Nephron (organoid): ENCODE measurements around the gene DDX31.
"Not testable (repeated sequence)": the region's sequence is repeated elsewhere in the genome, so short reads cannot be mapped to it uniquely, and the experiment has no call there.

Experiments
- H3K27ac Mint-ChIP-seq, 3 experiments: 2 replicates each; pipeline ENCODE4 v1.8.0; 2020; ENCODE audit warnings: mixed read lengths in 3 of 3, mild to moderate bottlenecking in 2 of 3, moderate library complexity in 1 of 3
- H3K27me3 Mint-ChIP-seq: 2 replicates; pipeline ENCODE4 v1.8.0; 2021; ENCODE audit warnings: low read depth, mild to moderate bottlenecking, moderate library complexity, mixed read lengths
- H3K36me3 Mint-ChIP-seq: 2 replicates; pipeline ENCODE4 v1.8.0; 2020; ENCODE audit warnings: low read depth, mixed read lengths
- H3K4me1 Mint-ChIP-seq: 2 replicates; pipeline ENCODE4 v1.8.0; 2020; ENCODE audit warnings: mixed read lengths
- H3K4me3 Mint-ChIP-seq, 3 experiments: 2 replicates each; pipeline ENCODE4 v1.8.0; 2020; ENCODE audit warnings: mild to moderate bottlenecking in 3 of 3, mixed read lengths in 3 of 3, moderate library complexity in 2 of 3
- H3K9me3 Mint-ChIP-seq: 2 replicates; pipeline ENCODE4 v1.8.0; 2020; ENCODE audit warnings: mixed read lengths
- TF ChIP-seq, protein P1 (sequence below), 3 experiments: fragments of 200-600 bp; sonication (generic); IDR thresholded peaks; one replicate each; pipeline ENCODE4 v1.5.0; 2021; ENCODE audit warnings: antibody characterized with exemption in 3 of 3; ENCODE audit not compliant: unreplicated experiment in 3 of 3

Gene DDX31

DNA sequence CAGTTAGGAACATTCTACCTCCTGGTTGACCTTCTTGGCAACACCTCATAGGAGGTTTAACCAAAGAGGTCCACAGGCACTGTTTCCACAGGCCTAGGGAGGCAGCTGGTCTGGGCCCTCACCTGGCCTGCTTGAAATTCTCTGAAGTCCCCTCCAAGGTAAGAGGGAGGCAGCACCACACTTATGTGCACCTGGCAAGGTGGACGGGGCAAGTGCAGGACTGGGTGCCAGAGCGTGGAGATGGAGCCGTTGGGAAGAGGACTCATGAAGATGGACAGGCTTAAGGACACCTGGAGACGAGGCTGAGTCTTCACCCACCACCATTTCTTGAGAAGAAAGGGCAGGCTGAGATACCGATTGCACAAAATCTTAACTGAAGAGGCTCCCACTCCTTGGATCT, 94.0 kb downstream of the DDX31 start:
- no peaks in the 10 kb centered on the region for H3K9me3 Mint-ChIP-seq
- H3K4me3 Mint-ChIP-seq, result no peak overlapping the region
- no peak overlapping the region for H3K27ac Mint-ChIP-seq
- H3K36me3 Mint-ChIP-seq, result no peaks in the 10 kb centered on the region
- TF ChIP-seq, protein P1, sequence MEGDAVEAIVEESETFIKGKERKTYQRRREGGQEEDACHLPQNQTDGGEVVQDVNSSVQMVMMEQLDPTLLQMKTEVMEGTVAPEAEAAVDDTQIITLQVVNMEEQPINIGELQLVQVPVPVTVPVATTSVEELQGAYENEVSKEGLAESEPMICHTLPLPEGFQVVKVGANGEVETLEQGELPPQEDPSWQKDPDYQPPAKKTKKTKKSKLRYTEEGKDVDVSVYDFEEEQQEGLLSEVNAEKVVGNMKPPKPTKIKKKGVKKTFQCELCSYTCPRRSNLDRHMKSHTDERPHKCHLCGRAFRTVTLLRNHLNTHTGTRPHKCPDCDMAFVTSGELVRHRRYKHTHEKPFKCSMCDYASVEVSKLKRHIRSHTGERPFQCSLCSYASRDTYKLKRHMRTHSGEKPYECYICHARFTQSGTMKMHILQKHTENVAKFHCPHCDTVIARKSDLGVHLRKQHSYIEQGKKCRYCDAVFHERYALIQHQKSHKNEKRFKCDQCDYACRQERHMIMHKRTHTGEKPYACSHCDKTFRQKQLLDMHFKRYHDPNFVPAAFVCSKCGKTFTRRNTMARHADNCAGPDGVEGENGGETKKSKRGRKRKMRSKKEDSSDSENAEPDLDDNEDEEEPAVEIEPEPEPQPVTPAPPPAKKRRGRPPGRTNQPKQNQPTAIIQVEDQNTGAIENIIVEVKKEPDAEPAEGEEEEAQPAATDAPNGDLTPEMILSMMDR (IDR thresholded peaks at IDR 0.05; ENCODE audit: unreplicated experiment in 3 of 3), result no peak
- H3K4me1 Mint-ChIP-seq, result no peaks in the 10 kb centered on the region
- H3K27me3 Mint-ChIP-seq, result peaks cover 89% of the 10 kb centered on the region

DNA sequence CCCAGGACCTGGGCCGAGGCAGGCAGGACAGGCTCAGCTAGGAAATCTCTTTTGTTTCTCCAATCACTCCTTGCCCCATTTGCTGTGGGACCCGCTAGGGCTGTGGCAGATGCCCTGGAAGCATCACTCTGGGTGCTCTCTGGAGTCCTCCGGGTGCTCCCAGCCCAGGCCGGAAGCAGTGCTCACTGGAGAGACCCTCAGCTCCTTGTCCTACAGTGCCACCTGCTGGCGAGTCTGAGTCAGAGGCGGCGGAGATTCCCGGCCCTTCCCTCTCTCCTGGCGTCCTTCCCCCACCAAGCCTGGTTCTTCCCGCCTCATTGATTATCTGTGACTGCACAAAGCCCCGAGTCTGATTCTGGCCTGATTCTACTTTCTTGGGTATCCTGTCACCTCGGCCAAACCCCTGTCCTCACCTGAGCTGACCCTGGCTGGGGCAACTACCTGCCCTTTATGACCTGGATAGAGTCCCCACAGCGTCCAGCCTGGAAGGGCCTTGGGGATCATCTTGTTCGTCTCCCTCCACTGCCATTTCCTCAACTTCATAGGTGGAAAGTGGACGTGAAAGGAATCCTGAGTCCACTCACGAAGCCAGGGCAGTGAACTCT, 94.7 kb downstream of the DDX31 start:
- H3K27ac Mint-ChIP-seq, result no peak overlapping the region
- H3K4me1 Mint-ChIP-seq, result no peaks in the 10 kb centered on the region
- H3K36me3 Mint-ChIP-seq, result no peaks in the 10 kb centered on the region
- TF ChIP-seq, protein P1 (IDR thresholded peaks at IDR 0.05; ENCODE audit: unreplicated experiment in 3 of 3), result peak; percentile 87 to 93 (median 90)
- H3K4me3 Mint-ChIP-seq, result no peak overlapping the region
- no peaks in the 10 kb centered on the region for H3K9me3 Mint-ChIP-seq
- H3K27me3 Mint-ChIP-seq, result peaks cover 89% of the 10 kb centered on the region

DNA sequence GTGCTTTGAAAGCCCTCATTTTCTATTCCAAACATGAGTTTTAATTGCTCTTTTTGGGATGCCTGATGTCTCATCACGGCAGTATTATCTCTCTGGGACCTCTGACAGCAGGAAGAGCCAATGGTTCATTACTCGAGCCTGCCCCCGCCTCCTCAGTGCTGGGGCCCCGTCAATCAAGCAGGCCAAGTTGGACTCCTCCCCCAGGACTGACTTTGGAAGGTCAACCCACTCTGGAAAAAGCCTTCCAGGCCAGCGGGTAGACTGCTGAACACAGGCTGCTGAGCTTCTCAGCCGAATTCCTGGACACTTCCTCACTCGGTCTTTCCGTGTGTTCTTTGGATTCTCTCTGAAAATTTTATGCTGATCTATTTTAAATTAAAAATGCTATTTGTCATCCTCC, 96.9 kb downstream of the DDX31 start:
- Mint-ChIP-seq H3K4me1 (no peaks in the 10 kb centered on the region), H3K36me3 (no peaks in the 10 kb centered on the region), H3K27me3 (peaks cover 78% of the 10 kb centered on the region), H3K4me3 (no peak overlapping the region), H3K9me3 (no peaks in the 10 kb centered on the region), H3K27ac (no peak overlapping the region)
- TF ChIP-seq, protein P1 (IDR thresholded peaks at IDR 0.05; ENCODE audit: unreplicated experiment in 3 of 3), result no peak

DNA sequence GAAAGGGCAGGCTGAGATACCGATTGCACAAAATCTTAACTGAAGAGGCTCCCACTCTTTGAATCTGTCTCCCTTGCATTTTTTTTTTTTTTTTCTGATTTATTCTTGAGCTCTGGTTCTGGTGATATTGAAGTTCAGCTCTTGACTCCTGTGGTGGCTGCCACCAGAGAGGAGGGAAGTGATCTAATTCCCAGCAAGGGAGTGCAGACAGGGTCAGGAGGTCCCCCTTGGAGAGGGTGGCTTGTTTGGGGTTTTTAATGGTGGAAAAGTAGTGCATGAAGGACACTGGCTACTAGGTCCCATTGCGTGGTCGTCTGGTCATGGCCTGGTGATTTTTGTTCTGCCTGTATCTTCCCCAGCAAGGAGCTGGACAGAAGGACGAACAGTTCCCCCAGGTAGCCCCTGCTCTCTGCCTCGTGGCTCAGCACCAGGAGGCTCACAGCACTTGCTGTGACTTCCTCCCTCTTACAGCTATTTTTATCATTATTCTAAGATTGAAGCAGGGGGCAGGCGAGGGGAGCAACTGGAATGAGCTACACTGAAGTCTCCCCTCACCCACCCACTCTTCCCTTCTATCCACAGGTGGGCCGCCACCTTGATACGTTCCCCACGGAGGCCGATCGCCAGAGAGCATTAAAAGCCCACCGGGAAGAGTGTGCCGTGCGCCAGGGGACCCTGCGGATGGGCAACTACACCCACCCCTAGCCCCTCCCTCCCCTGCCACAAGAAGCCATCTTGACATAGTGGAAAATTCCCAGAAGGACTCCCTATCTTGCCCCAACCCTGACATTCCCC, 97.8 kb downstream of the DDX31 start:
- Mint-ChIP-seq H3K9me3 (no peaks in the 10 kb centered on the region), H3K36me3 (no peaks in the 10 kb centered on the region), H3K4me3 (no peak overlapping the region), H3K27me3 (peaks cover 76% of the 10 kb centered on the region), H3K4me1 (no peaks in the 10 kb centered on the region), H3K27ac (no peak overlapping the region)
- TF ChIP-seq, protein P1 (IDR thresholded peaks at IDR 0.05; ENCODE audit: unreplicated experiment in 3 of 3), result no peak

DNA sequence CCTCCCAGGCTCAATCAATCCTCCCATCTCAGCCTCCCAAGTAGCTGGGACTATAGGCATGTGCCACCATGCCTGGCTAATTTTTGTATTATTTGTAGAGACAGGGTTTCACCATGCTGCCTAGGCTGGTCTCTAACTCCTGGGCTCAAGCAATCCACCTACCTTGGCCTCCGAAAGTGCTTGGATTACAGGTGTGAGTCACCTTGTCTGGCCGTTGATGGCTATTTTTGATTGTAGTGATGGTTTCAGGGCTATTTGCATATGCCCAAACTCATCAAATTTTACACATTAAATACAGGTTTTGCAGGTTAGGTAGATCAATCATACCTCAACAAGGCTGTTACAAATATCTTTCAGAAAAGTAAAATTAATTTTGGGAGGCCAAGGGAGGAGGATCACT, 101.0 kb downstream of the DDX31 start:
- peaks cover 66% of the 10 kb centered on the region for H3K27me3 Mint-ChIP-seq
- not testable (repeated sequence) for H3K9me3 Mint-ChIP-seq, H3K4me1 Mint-ChIP-seq, H3K27ac Mint-ChIP-seq, H3K36me3 Mint-ChIP-seq, H3K4me3 Mint-ChIP-seq

DNA sequence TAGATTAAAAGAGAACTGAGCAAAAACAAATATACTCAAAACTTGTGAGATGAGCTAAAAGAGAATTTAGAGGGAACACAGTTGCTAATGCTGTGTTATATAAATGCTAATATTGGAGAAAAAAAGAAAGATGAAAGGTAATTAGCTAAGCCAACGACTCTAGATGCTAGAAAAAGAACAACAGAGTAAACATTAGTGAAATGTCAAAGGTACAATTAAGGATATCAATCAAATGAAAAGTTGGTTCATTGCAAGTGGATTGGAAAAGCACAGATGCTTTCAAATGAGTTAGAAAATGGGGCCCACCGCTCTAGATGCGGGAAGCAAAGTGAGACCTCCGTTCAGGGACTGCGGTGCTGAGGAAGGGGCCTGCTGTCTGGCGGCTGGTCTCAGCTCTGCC, 105.3 kb downstream of the DDX31 start:
- Mint-ChIP-seq H3K4me3 (no peak overlapping the region), H3K27ac (no peak overlapping the region), H3K27me3 (peaks cover 63% of the 10 kb centered on the region), H3K36me3 (peaks cover 2% of the 10 kb centered on the region), H3K4me1 (peaks cover 13% of the 10 kb centered on the region), H3K9me3 (peaks cover 1% of the 10 kb centered on the region)
- TF ChIP-seq, protein P1 (IDR thresholded peaks at IDR 0.05; ENCODE audit: unreplicated experiment in 3 of 3), result no peak
